Large intestine (tissue), 3 donors: ENCODE measurements around the gene BNIP2. TPM values are rescaled to one million over a fixed set of nuclear protein-coding genes. Genes with fewer than 3 reads are reported as not detected.
"Not testable (repeated sequence)": the region's sequence is repeated elsewhere in the genome, so short reads cannot be mapped to it uniquely, and the experiment has no call there.

Experiments used
- DNase-seq, 2 donors: peaks; one replicate each; pipeline versions ENCODE4 v3.0.0 to v3.0.0-alpha.2; 2013
- H3K27ac ChIP-seq: one replicate; pipeline ENCODE4 v1.5.1; 2013; ENCODE audit warnings: low read length
- H3K27me3 ChIP-seq: 2 replicates; pipeline ENCODE4 v1.6.1; 2013; ENCODE audit warnings: low read length; ENCODE audit not compliant: control insufficient read depth, insufficient read depth
- H3K36me3 ChIP-seq: 2 replicates; pipeline ENCODE4 v1.6.1; 2013; ENCODE audit warnings: low read length; ENCODE audit not compliant: control insufficient read depth, insufficient read depth
- H3K4me1 ChIP-seq: one replicate; pipeline ENCODE4 v1.6.1; 2013; ENCODE audit warnings: low read length; ENCODE audit not compliant: control insufficient read depth, insufficient read depth
- H3K4me3 ChIP-seq: one replicate; pipeline ENCODE4 v1.5.1; 2013; ENCODE audit warnings: low read length
- H3K9me3 ChIP-seq: one replicate; pipeline ENCODE4 v1.6.1; 2013; ENCODE audit warnings: mild to moderate bottlenecking, low read depth, low read length, moderate library complexity; ENCODE audit not compliant: control insufficient read depth
- WGBS: methylation state at CpG from one replicate; pipeline ENCODE4 v1.1.5; 2013; ENCODE audit warnings: low lambda C conversion rate; ENCODE audit not compliant: insufficient coverage; 5-methylcytosine and 5-hydroxymethylcytosine counted together
- polyA plus RNA-seq: library from polyadenylated mRNA; unstranded; fragments of 120-200 nt; gene quantifications from one replicate; pipeline ENCODE4 v1.2.1, GENCODE V29; 2013

Gene BNIP2
- polyA plus RNA-seq, 1 donor = 59.0 TPM

- no CpG with 5 or more reads among the region's 4 CpGs for WGBS
- DNase-seq = no peak
- Histone ChIP-seq H3K4me3 (no peak overlapping the region), H3K9me3 (no peaks in the 10 kb centered on the region), H3K36me3 (no peaks in the 10 kb centered on the region), H3K4me1 (no peaks in the 10 kb centered on the region), H3K27me3 (no peaks in the 10 kb centered on the region), H3K27ac (no peak overlapping the region)
These were observed 22.5 kb upstream of the BNIP2 start for GRCh38 chr15:59711451-59712243.

GRCh38 chr15:59707619-59708018, 18.5 kb upstream of the BNIP2 start:
- Histone ChIP-seq H3K4me3 (no peak overlapping the region), H3K4me1 (no peaks in the 10 kb centered on the region), H3K9me3 (no peaks in the 10 kb centered on the region), H3K27ac (no peak overlapping the region), H3K27me3 (no peaks in the 10 kb centered on the region), H3K36me3 (no peaks in the 10 kb centered on the region)
- 100% methylated on average over 2 of the region's 4 CpGs for WGBS
- no peak for DNase-seq

- H3K4me3 ChIP-seq = no peak overlapping the region
- 73% methylated on average over 1 of the region's 6 CpGs for WGBS
- no peaks in the 10 kb centered on the region for H3K9me3 ChIP-seq
- H3K4me1 ChIP-seq = no peaks in the 10 kb centered on the region
- no peaks in the 10 kb centered on the region for H3K36me3 ChIP-seq
- no peak overlapping the region for H3K27ac ChIP-seq
- no peak for DNase-seq
- H3K27me3 ChIP-seq = no peaks in the 10 kb centered on the region
These were observed 15.1 kb upstream of the BNIP2 start for GRCh38 chr15:59703979-59704796.

- DNase-seq = no peak
- Histone ChIP-seq H3K9me3 (no peaks in the 10 kb centered on the region), H3K27me3 (no peaks in the 10 kb centered on the region), H3K27ac (no peak overlapping the region), H3K36me3 (no peaks in the 10 kb centered on the region), H3K4me3 (no peak overlapping the region), H3K4me1 (no peaks in the 10 kb centered on the region)
These were observed 13.2 kb upstream of the BNIP2 start for GRCh38 chr15:59702351-59702750.

- H3K4me3 ChIP-seq = no peak overlapping the region
- H3K4me1 ChIP-seq = no peaks in the 10 kb centered on the region
- no peaks in the 10 kb centered on the region for H3K27me3 ChIP-seq
- no peak for DNase-seq
- no peak overlapping the region for H3K27ac ChIP-seq
- 100% methylated on average over 1 of the region's 4 CpGs for WGBS
- H3K9me3 ChIP-seq = no peaks in the 10 kb centered on the region
- H3K36me3 ChIP-seq = no peaks in the 10 kb centered on the region
These were observed 12.8 kb upstream of the BNIP2 start for GRCh38 chr15:59701880-59702279.

- Histone ChIP-seq H3K36me3 (no peaks in the 10 kb centered on the region), H3K9me3 (no peaks in the 10 kb centered on the region), H3K27me3 (no peaks in the 10 kb centered on the region), H3K27ac (no peak overlapping the region), H3K4me3 (no peak overlapping the region), H3K4me1 (no peaks in the 10 kb centered on the region)
- 67% methylated on average over 2 of the region's 4 CpGs for WGBS
- DNase-seq = no peak
These were observed 10.8 kb upstream of the BNIP2 start for GRCh38 chr15:59699810-59700431.

- H3K27ac ChIP-seq, DNase-seq, H3K27me3 ChIP-seq, H3K4me3 ChIP-seq, H3K9me3 ChIP-seq, H3K4me1 ChIP-seq, H3K36me3 ChIP-seq: not testable (repeated sequence)
- no CpG with 5 or more reads among the region's 4 CpGs for WGBS
These were observed 8.9 kb upstream of the BNIP2 start for GRCh38 chr15:59698065-59698464.

GRCh38 chr15:59696332-59696731, 7.2 kb upstream of the BNIP2 start:
- H3K9me3 ChIP-seq = no peaks in the 10 kb centered on the region
- H3K36me3 ChIP-seq = no peaks in the 10 kb centered on the region
- WGBS = no CpG with 5 or more reads among the region's 4 CpGs
- H3K27me3 ChIP-seq = no peaks in the 10 kb centered on the region
- H3K4me3 ChIP-seq = no peak overlapping the region
- peaks cover 3% of the 10 kb centered on the region for H3K4me1 ChIP-seq
- no peak overlapping the region for H3K27ac ChIP-seq
- DNase-seq = peak; percentile 10 to 55

GRCh38 chr15:59694779-59695178, 5.7 kb upstream of the BNIP2 start:
- Histone ChIP-seq H3K4me1 (peaks cover 6% of the 10 kb centered on the region), H3K27me3 (no peaks in the 10 kb centered on the region), H3K9me3 (no peaks in the 10 kb centered on the region), H3K4me3 (no peak overlapping the region), H3K36me3 (no peaks in the 10 kb centered on the region), H3K27ac (no peak overlapping the region)
- no peak for DNase-seq
- 100% methylated on average over 1 of the region's 1 CpG for WGBS

GRCh38 chr15:59691194-59691805, 2.2 kb upstream of the BNIP2 start:
- peak; percentile 24 to 37 for DNase-seq
- Histone ChIP-seq H3K4me1 (peaks cover 11% of the 10 kb centered on the region), H3K36me3 (no peaks in the 10 kb centered on the region), H3K27ac (no peak overlapping the region), H3K27me3 (no peaks in the 10 kb centered on the region), H3K9me3 (no peaks in the 10 kb centered on the region), H3K4me3 (no peak overlapping the region)
- no CpG with 5 or more reads among the region's 1 CpG for WGBS
